ENCODE data around the gene LIN28B. TPM values are rescaled to one million over a fixed set of nuclear protein-coding genes. Genes with fewer than 3 reads are reported as not detected.
"Not testable (repeated sequence)": the region's sequence is repeated elsewhere in the genome, so short reads cannot be mapped to it uniquely, and the experiment has no call there.

LIN28B gene
- 0.10 TPM for total RNA-seq

- ATAC-seq (no peak), DNase-seq (ENCODE audit: low spot score) (no peak)
Observed at GRCh38 chr6:104956731-104957294, at the start of gene LIN28B. TSS of gene LIN28B (plus strand) at chr6:104957107. CDS start at chr6:104957251, 144 bp downstream.

- no peak for DNase-seq (ENCODE audit: low spot score)
- no peak for ATAC-seq
Observed at GRCh38 chr6:104908031-104908887, 48.6 kb upstream of the LIN28B start.

- ATAC-seq = no peak
Observed at GRCh38 chr6:104908888-104909525, 47.9 kb upstream of the LIN28B start.

GRCh38 chr6:104921896-104922295 lies 35.0 kb upstream of the LIN28B start:
- no peak for ATAC-seq

More at GRCh38 chr6:104908888-104909525, 47.9 kb upstream of the LIN28B start:
- DNase-seq (ENCODE audit: low spot score) = no peak

GRCh38 chr6:104928141-104928540 lies 28.8 kb upstream of the LIN28B start:
- ATAC-seq (no peak), DNase-seq (ENCODE audit: low spot score) (no peak)

More at GRCh38 chr6:104921896-104922295, 35.0 kb upstream of the LIN28B start:
- DNase-seq (ENCODE audit: low spot score) = no peak

GRCh38 chr6:104929353-104929752 lies 27.6 kb upstream of the LIN28B start:
- no peak for ATAC-seq
- no peak for DNase-seq (ENCODE audit: low spot score)

- no peak for DNase-seq (ENCODE audit: low spot score)
- no peak for ATAC-seq
Observed at GRCh38 chr6:104930939-104931338, 26.0 kb upstream of the LIN28B start.

- no peak for DNase-seq (ENCODE audit: low spot score)
Observed at GRCh38 chr6:104936766-104937535, 20.0 kb upstream of the LIN28B start.

GRCh38 chr6:104940238-104940892 lies 16.5 kb upstream of the LIN28B start:
- ATAC-seq (no peak), DNase-seq (ENCODE audit: low spot score) (no peak)

More at GRCh38 chr6:104936766-104937535, 20.0 kb upstream of the LIN28B start:
- no peak for ATAC-seq

- ATAC-seq (peak; percentile 70), DNase-seq (ENCODE audit: low spot score) (no peak)
Observed at GRCh38 chr6:104940893-104941728, 15.8 kb upstream of the LIN28B start.

GRCh38 chr6:104941729-104942091 lies 15.2 kb upstream of the LIN28B start:
- ATAC-seq (no peak), DNase-seq (ENCODE audit: low spot score) (no peak)

GRCh38 chr6:104943781-104944180 lies 13.1 kb upstream of the LIN28B start:
- DNase-seq (ENCODE audit: low spot score) = no peak

GRCh38 chr6:104949206-104949605 lies 7.7 kb upstream of the LIN28B start:
- ATAC-seq = no peak
- no peak for DNase-seq (ENCODE audit: low spot score)

More at GRCh38 chr6:104943781-104944180, 13.1 kb upstream of the LIN28B start:
- ATAC-seq = no peak

- no peak for ATAC-seq
- no peak for DNase-seq (ENCODE audit: low spot score)
Observed at GRCh38 chr6:104951677-104952076, 5.2 kb upstream of the LIN28B start.

GRCh38 chr6:104952911-104953399 lies 4.0 kb upstream of the LIN28B start:
- no peak for DNase-seq (ENCODE audit: low spot score)
- no peak for ATAC-seq

- not testable (repeated sequence) for ATAC-seq; DNase-seq (ENCODE audit: low spot score)
Observed at GRCh38 chr6:104953400-104954189, 3.3 kb upstream of the LIN28B start.

- DNase-seq (ENCODE audit: low spot score) = no peak
- no peak for ATAC-seq
Observed at GRCh38 chr6:104954190-104954797, 2.6 kb upstream of the LIN28B start.

GRCh38 chr6:104955491-104955890 lies 1.4 kb upstream of the LIN28B start:
- DNase-seq (ENCODE audit: low spot score) (no peak), ATAC-seq (no peak)

All from left lobe of liver (tissue), 2 donors.